Ovary (tissue), 9 donors: ENCODE results near the gene GAPDHS. TPM values are rescaled to one million over a fixed set of nuclear protein-coding genes. Genes with fewer than 3 reads are reported as not detected.

Experiments used
- DNase-seq, 5 donors: peaks; one replicate each; pipeline ENCODE4 v3.0.0-alpha.2; 2019 to 2020
- H3K27ac ChIP-seq, 2 donors: fragments of 200-600 bp; one replicate each; pipeline versions ENCODE4 v1.5.1 to v1.8.0; 2019 to 2022
- H3K27me3 ChIP-seq: fragments of 200-600 bp; one replicate; pipeline ENCODE4 v1.8.0; 2022
- H3K36me3 ChIP-seq: fragments of 200-600 bp; sonication (generic); one replicate; pipeline ENCODE4 v1.5.1; 2019
- H3K4me1 ChIP-seq: one replicate; pipeline ENCODE4 v1.8.1; 2013; ENCODE audit warnings: mild to moderate bottlenecking, moderate library complexity; ENCODE audit not compliant: insufficient read depth
- H3K4me3 ChIP-seq: fragments of 200-600 bp; sonication (generic); one replicate; pipeline ENCODE4 v1.5.1; 2017
- H3K9me3 ChIP-seq, 2 donors: fragments of 200-600 bp in 1 of 2; sonication (generic) in 1 of 2; one replicate each; pipeline versions ENCODE4 v1.5.1 to v1.8.1; 2013 to 2019; ENCODE audit warnings: mild to moderate bottlenecking in 1 of 2, moderate library complexity in 1 of 2
- CTCF ChIP-seq, 3 donors: fragments of 450-650 bp in 2 of 3; fragments of 200-600 bp in 1 of 3; IDR thresholded peaks; one replicate each; pipeline versions ENCODE4 v1.5.1 to v1.8.0; 2016 to 2022; ENCODE audit warnings: antibody characterized with exemption in 3 of 3, mild to moderate bottlenecking in 1 of 3
- EP300 ChIP-seq: sonication (generic); formaldehyde crosslinking; IDR thresholded peaks from one replicate; pipeline ENCODE4 v1.6.1; 2017; ENCODE audit warnings: antibody characterized with exemption
- POLR2A ChIP-seq: fragments of 450-650 bp; IDR thresholded peaks from one replicate; pipeline ENCODE4 v1.6.1; 2017; ENCODE audit warnings: antibody characterized with exemption, mild to moderate bottlenecking, moderate library complexity
- whole genome bisulfite sequencing, 3 donors: extraction: QIAGEN DNeasy Blood & Tissue Kit in 1 of 3; methylation state at CpG; one replicate each; pipeline versions ENCODE4 v1.1.5 to v1.1.7; 2013 to 2017; 5-methylcytosine and 5-hydroxymethylcytosine counted together
- intact Hi-C, 4 donors: fragments of 100-400 bp; cut with DNase I; formaldehyde crosslinking; loops; one replicate each; pipeline versions ENCODE4 v1.11.0 to v1.15.1; 2022 to 2023
- polyA plus RNA-seq, 2 donors: library from polyadenylated mRNA; stranded (reverse); fragments of 200-250 nt in 1 of 2; fragments of 350-450 nt in 1 of 2; fragmentation: Illumina TruSeq in 1 of 2; extraction: RNeasy Lipid Tissue Mini Kit (QIAGEN cat#74804) in 1 of 2; gene quantifications; one replicate each; pipeline ENCODE4 v1.2.3, GENCODE V29; 2013 to 2014
- total RNA-seq, 7 donors: library from RNA; depleted of rRNA in 2 of 7; stranded (reverse); fragments of >200 nt in 2 of 7; fragmentation: NEBNext Ultra II Directional in 3 of 7; extraction: Animal tissue kit (Norgen Biotek cat#: 25700) in 3 of 7; gene quantifications; one replicate each; pipeline versions ENCODE4 v1.1.0 to v1.2.4, GENCODE V29; 2016 to 2023
- donor health status: DM: no; HTN: no; CAD: no; lungs with moderate emphysema.
- donor health status: DM: no; HTN: no; CAD: no.
- donor health status: Bipolar disorder and iron deficiency.
- donor health status: DM: yes; HTN: yes; CAD: no.
- donor health status: DM: no; HTN: no; CAD: no.
- donor health status: DM: yes; HTN: yes; CAD: no.

GAPDHS gene
- total and polyA plus RNA-seq, 9 donors: not detected

- peak in 4 of 5 donors; percentile 39 to 60 (median 44) for DNase-seq
- no peak for TF ChIP-seq POLR2A
- no peak for TF ChIP-seq EP300
- TF ChIP-seq CTCF (IDR thresholded peaks at IDR 0.05): peak; percentile 36 to 68 (median 53)
These were observed 16.0 kb downstream of the GAPDHS start for GRCh38 chr19:35549174-35549788.

GRCh38 chr19:35549879-35550523 is 16.7 kb downstream of the GAPDHS start:
- no peak for DNase-seq
- Histone ChIP-seq H3K36me3 (no peaks in the 10 kb centered on the region), H3K4me1 (peaks cover 7% of the 10 kb centered on the region), H3K27ac (no peak overlapping the region), H3K27me3 (no peaks in the 10 kb centered on the region), H3K9me3 (no peaks in the 10 kb centered on the region), H3K4me3 (no peak overlapping the region)
- 72 to 82% (median 82%) methylated on average over 15 of the region's 15 CpGs for WGBS, 3 donors
- intact Hi-C loops: loop anchor here in 2 of 4 donors (5.0 to 10.0 kb wide), 2 partner anchors 65 to 167 kb away; partner anchors contain the start of genes KMT2B (in 2 of the 2) and HAUS5 (in 1 of the 2)
- TF ChIP-seq CTCF (IDR thresholded peaks at IDR 0.05) (no peak), POLR2A (no peak), EP300 (no peak)

More at GRCh38 chr19:35549174-35549788, 16.0 kb downstream of the GAPDHS start:
- H3K36me3 ChIP-seq: no peaks in the 10 kb centered on the region
- WGBS, 3 donors: 22 to 25% (median 25%) methylated on average over 6 of the region's 6 CpGs
- intact Hi-C loops: loop anchor here in 2 of 4 donors (5.0 to 10.0 kb wide), 2 partner anchors 66 to 168 kb away; partner anchors contain the start of genes KMT2B (in 2 of the 2) and HAUS5 (in 1 of the 2)
- no peak overlapping the region for H3K4me3 ChIP-seq
- no peak overlapping the region for H3K27ac ChIP-seq
- H3K9me3 ChIP-seq: no peaks in the 10 kb centered on the region
- H3K4me1 ChIP-seq: peaks cover 10% of the 10 kb centered on the region
- no peaks in the 10 kb centered on the region for H3K27me3 ChIP-seq

GRCh38 chr19:35551091-35551810 is 18.0 kb downstream of the GAPDHS start:
- WGBS, 3 donors: 70 to 80% (median 74%) methylated on average over 19 to 21 of the region's 21 CpGs

More at GRCh38 chr19:35551091-35551810, 18.0 kb downstream of the GAPDHS start:
- H3K4me1 ChIP-seq: peaks cover 5% of the 10 kb centered on the region
- DNase-seq: no peak
- TF ChIP-seq EP300 (no peak), CTCF (IDR thresholded peaks at IDR 0.05) (no peak), POLR2A (no peak)
- no peak overlapping the region for H3K4me3 ChIP-seq
- no peaks in the 10 kb centered on the region for H3K27me3 ChIP-seq
- H3K27ac ChIP-seq: no peak overlapping the region
- no peaks in the 10 kb centered on the region for H3K9me3 ChIP-seq
- intact Hi-C loops: no loop called here
- H3K36me3 ChIP-seq: no peaks in the 10 kb centered on the region
